GM21825 (cell line): ENCODE results near the gene COX10.
"Not testable (repeated sequence)": the region's sequence is repeated elsewhere in the genome, so short reads cannot be mapped to it uniquely, and the experiment has no call there.

Experiments
- ATAC-seq: cut with Tn5 transposase; IDR thresholded peaks from one replicate; pipeline ENCODE4 v1.9.1; 2021; ENCODE audit warnings: mild to moderate bottlenecking, moderate library complexity; ENCODE audit not compliant: unreplicated experiment

Gene COX10

GRCh38 chr17:14201988-14202380 lies 132.7 kb downstream of the COX10 start:
- ATAC-seq, result no peak

- ATAC-seq, result no peak
Observed at GRCh38 chr17:14202388-14203166, 133.3 kb downstream of the COX10 start.

DNA sequence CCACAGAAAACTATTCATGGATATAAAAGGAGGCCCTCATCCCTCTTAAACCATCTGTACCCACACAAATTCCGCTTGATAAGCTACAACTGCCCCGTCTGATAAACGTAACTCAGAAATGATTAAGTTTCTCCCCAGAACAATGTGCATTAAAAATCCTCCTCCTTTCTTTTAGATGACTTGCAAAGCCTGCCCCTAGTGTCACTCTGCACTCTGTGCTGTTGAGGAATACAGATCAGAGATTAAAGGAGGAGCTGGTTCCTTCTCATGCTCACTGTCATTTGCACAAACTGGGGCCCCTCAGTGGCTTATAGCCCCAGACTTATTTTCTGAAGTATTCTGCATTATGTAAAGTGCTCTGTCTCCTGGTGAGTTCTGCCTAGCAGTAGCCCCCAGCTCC lies 134.1 kb downstream of the COX10 start:
- no peak for ATAC-seq

DNA sequence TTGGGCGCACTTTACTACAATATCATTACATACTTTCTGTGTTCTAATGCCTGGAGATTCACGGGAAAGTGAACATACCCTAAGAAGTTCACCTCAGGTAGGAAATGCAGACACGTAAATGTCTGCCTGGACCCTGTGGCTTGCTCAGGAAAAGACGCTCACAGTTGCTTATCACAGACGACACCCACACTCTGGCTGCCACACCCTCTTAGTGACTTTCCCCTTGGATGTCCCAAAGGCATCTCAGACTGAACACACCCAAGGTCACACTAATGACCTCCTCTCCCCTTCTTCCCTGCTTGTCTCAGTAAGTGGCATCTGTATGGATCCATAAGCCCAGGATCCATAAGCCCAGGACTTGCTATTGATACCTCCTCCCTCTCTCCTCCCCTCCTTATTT lies 134.8 kb downstream of the COX10 start:
- ATAC-seq, result no peak

DNA sequence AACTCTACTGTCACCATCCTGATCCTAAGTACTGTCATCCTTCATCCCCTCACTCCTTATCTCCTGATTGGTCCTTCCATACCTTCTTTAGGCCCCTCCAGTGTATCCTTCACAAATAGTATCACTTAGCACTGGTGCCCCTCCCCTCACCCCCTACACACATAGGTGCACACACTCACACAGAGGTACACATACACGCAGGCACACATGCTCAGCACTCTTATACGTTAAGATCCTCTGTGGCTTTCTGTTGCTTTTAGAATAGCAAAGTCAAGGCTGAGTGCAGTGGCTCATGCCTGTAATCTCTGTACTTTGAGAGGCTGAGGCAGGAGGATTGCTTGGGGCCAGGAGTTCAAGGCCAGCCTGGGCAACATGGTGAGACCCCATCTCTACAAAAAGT lies 135.2 kb downstream of the COX10 start:
- no peak for ATAC-seq

GRCh38 chr17:14205380-14205779 lies 136.1 kb downstream of the COX10 start:
- ATAC-seq, result no peak

DNA sequence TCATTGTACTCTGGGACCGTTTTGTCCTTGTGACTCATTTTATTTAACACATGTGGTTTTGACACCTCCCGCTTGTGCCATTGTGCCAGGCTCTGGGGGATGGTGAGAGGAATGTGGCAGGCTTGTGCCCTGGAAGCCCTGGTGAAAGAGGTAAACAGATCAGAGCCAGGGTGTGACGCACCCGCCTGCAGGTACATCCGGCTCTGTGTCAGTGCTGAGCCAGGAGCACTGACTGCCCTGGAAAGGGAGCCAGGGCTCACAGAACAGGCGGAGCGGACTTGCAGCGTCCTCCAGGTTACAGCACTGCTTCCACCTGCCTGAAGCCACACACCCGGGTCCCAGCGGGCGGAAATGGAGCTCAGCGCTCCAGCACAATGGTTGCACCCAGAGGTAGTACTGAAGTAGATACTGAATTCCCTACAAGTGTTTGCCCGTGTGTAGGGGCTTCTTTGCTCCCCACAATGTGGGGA lies 136.7 kb downstream of the COX10 start:
- no peak for ATAC-seq

DNA sequence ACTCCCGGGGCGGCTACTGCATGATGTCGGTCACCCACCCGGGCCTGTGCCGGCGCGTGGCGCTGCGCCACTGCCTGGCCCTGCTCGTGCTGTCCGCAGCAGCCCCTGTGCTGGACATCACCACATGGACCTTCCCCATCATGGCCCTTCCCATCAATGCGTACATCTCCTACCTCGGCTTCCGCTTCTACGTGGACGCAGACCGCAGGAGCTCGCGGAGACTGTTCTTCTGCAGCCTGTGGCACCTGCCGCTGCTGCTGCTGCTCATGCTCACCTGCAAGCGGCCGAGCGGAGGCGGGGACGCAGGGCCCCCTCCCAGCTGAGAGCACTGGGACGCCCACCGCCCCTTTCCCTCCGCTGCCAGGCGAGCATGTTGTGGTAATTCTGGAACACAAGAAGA lies 137.6 kb downstream of the COX10 start:
- ATAC-seq, result no peak

DNA sequence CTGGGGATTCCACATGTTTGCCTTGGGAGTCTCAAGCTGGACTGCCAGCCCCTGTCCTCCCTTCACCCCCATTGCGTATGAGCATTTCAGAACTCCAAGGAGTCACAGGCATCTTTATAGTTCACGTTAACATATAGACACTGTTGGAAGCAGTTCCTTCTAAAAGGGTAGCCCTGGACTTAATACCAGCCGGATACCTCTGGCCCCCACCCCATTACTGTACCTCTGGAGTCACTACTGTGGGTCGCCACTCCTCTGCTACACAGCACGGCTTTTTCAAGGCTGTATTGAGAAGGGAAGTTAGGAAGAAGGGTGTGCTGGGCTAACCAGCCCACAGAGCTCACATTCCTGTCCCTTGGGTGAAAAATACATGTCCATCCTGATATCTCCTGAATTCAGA lies 138.5 kb downstream of the COX10 start:
- no peak for ATAC-seq

GRCh38 chr17:14209215-14209614 lies 139.9 kb downstream of the COX10 start:
- ATAC-seq, result no peak

DNA sequence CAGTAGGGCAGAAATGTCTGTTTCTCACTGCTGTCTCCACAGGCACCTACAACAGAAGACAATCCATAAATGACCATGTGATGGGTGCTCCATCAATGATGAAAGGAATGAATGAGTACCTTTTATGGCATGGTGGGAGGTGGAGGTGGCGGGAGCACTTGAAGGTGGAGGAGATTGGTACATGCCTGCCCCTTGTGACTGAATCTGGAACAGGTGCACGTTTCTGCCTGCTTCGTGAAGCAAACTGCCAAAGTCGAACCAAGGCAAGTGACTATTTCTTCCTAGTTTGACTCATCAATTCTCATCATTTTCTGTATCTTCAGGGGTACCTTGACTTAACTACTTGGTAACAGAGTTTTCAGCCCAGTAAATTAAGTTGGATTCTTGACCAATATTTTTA lies 141.9 kb downstream of the COX10 start:
- no peak for ATAC-seq

- no peak for ATAC-seq
Observed at GRCh38 chr17:14211801-14212200, 142.5 kb downstream of the COX10 start.

GRCh38 chr17:14212401-14212800 lies 143.1 kb downstream of the COX10 start:
- ATAC-seq, result no peak

DNA sequence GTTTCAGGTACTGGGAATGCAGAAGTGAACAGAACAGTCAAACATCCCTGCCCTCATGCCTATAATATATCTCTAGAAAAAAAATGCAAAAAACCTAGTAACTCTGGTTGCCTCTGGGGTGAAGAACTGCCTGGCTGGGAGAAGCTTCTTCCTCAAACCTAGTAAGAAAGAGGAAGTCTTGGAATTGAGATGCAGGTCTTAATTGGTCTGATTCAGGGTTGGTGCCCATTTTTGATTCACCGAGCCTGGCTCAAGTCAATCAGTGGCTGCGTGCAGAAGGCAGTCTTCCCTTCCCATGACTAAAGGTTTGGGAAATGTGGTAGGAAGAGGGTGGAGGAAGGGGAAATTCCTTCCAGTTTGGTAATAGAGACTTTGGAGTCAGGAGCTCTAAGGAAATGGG lies 145.0 kb downstream of the COX10 start:
- no peak for ATAC-seq

GRCh38 chr17:14222611-14223010 lies 153.3 kb downstream of the COX10 start:
- ATAC-seq, result no peak

DNA sequence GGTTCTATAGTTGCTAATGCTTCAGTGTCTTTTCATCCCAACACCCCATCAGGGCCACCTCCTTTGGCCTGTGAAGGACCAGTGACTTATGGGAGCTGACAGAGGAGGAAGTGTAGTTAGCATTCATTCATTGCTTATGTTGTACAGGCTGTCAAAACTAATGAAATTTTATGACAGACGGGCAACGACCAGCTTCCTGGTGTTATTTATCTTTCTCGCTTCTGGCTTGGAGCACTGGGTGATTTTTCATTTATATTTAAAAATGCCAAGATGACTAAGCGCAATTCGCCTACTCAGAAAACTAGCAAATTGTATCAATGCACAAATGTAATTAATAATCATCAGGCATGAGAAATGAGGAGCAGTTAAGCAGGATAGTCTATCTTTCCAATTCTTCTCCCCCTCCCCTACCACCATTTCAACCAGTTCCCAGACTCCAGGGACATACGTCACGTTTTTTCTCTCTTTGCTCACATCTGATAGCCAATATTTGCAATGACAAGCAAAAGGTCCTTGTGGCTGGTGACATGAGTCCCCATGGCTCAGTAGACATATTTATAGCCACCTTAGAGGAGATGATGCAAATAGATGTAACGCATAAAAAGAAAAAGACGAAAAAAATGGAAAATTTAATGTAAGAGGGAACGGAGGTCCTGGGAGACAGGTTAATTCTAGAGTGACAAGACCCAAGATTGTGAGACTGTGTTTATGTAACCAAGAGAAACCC lies 156.1 kb downstream of the COX10 start:
- no peak for ATAC-seq

DNA sequence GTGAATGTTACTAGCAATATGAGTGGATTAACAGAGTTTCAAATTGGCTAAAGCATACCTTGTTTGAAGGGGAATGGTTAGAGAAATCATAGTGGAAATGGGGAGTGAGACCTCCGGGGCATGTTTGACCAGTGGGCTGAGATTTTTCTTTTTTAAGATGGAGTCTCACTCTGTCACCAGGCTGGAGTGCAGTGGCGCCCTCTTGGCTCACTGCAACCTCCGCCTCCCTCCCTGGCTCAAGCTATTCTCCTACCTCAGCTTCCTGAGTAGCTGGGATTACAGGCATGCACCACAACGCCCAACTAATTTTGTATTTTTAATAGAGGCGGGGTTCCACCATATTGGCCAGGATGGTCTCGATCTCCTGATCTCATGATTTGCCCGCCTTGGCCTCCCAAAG lies 157.7 kb downstream of the COX10 start:
- no peak for ATAC-seq

GRCh38 chr17:14228903-14229302 lies 159.6 kb downstream of the COX10 start:
- ATAC-seq, result no peak

- not testable (repeated sequence) for ATAC-seq
Observed at GRCh38 chr17:14231187-14231586, 161.9 kb downstream of the COX10 start.

- not testable (repeated sequence) for ATAC-seq
Observed at GRCh38 chr17:14235047-14235446, 165.7 kb downstream of the COX10 start.

- not testable (repeated sequence) for ATAC-seq
Observed at GRCh38 chr17:14236032-14236431, 166.7 kb downstream of the COX10 start.

- not testable (repeated sequence) for ATAC-seq
Observed at GRCh38 chr17:14236762-14237161, 167.5 kb downstream of the COX10 start, which contains the start of gene CDRT15. Gene CDRT15 (minus strand): TSS chr17:14236862. CDS start chr17:14236833, 29 bp downstream.
